Lower lobe of right lung (tissue), 2 donors: ENCODE results near the gene PSD2. TPM values are rescaled to one million over a fixed set of nuclear protein-coding genes. Genes with fewer than 3 reads are reported as not detected.

Experiments
- ATAC-seq, 2 donors: fragments of 200-7000 bp; cut with Tn5 transposase; one replicate each; pipeline ENCODE4 v1.9.1; 2020 to 2022; ENCODE audit warnings: mild to moderate bottlenecking in 2 of 2, moderate library complexity in 2 of 2
- DNase-seq: peaks from one replicate; pipeline ENCODE4 v3.0.0-alpha.2; 2020
- H3K27ac ChIP-seq: fragments of 200-600 bp; one replicate; pipeline ENCODE4 v1.8.0; 2022
- H3K27me3 ChIP-seq: fragments of 200-600 bp; one replicate; pipeline ENCODE4 v1.8.0; 2022; ENCODE audit warnings: low read depth
- H3K36me3 ChIP-seq: fragments of 200-600 bp; one replicate; pipeline ENCODE4 v1.8.0; 2022; ENCODE audit warnings: mild to moderate bottlenecking
- H3K4me1 ChIP-seq: fragments of 200-600 bp; one replicate; pipeline ENCODE4 v1.8.0; 2022
- H3K4me3 ChIP-seq: fragments of 200-600 bp; one replicate; pipeline ENCODE4 v1.8.0; 2022; ENCODE audit warnings: mild to moderate bottlenecking
- H3K9me3 ChIP-seq: fragments of 200-600 bp; one replicate; pipeline ENCODE4 v1.8.0; 2022
- CTCF ChIP-seq: fragments of 200-600 bp; IDR thresholded peaks from one replicate; pipeline ENCODE4 v1.8.0; 2022; ENCODE audit warnings: antibody characterized with exemption, mild to moderate bottlenecking
- intact Hi-C: fragments of 100-400 bp; cut with DNase I; formaldehyde crosslinking; loops from one replicate; pipeline ENCODE4 v1.11.0; 2022
- total RNA-seq: library from RNA; stranded (reverse); fragmentation: NEBNext Ultra II Directional; extraction: Animal tissue kit (Norgen Biotek cat#: 25700); gene quantifications from one replicate; pipeline ENCODE4 v1.2.1, GENCODE V29; 2021
- donor health status: DM: no; HTN: yes; CAD: no; lungs with severe emphysema.

PSD2 gene
- total RNA-seq, 1 donor from 2014 or later, result not detected

DNA sequence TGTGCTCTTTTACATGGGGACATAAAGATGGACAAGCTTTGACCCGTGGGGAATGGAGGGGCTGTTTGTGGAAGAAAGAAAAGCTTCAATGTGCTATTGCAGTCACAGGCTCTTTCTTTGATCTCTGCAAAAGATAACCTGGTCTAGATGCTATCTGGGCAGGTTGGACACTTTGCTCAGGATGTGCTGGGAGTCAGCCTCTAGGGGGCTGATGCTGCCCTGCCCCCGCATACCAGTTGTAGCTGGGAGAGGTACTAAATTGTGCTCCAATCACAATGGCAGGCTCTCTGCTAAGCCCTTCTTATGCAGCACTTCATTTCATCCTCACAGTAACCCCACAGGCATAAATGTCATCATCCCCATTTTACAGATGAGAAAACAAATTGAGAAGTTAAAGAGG is 67.2 kb downstream of the PSD2 start:
- Histone ChIP-seq H3K36me3 (no peaks in the 10 kb centered on the region), H3K4me1 (peaks cover 20% of the 10 kb centered on the region), H3K27me3 (peaks cover 4% of the 10 kb centered on the region), H3K27ac (no peak overlapping the region), H3K9me3 (no peaks in the 10 kb centered on the region), H3K4me3 (no peak overlapping the region)
- intact Hi-C loops, result no loop called here
- ATAC-seq (no peak), DNase-seq (no peak)
- no peak for TF ChIP-seq CTCF

DNA sequence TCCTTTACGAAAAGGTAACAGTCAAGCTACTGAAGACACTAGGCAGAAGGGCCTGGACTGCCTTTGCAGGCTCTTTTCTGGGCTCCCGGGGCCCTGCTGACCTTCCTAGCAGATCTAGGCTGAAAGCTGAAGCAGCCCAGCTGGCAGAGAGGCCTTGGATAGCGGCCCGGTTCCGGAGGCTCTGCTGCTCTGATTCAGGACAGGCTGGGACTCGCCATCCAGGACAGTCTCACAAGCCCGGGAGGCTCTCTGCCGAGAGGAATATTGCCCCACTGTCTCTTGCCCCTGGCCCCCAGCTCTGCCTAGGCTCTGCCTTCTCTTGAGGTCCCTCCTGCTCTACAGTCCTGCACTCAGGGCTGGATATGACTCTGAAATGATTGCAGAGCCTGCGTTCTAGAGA is 67.8 kb downstream of the PSD2 start:
- TF ChIP-seq CTCF, result no peak
- no peak for DNase-seq

GRCh38 chr5:139863855-139864558 is 68.4 kb downstream of the PSD2 start:
- Histone ChIP-seq H3K9me3 (no peaks in the 10 kb centered on the region), H3K4me1 (peaks cover 20% of the 10 kb centered on the region), H3K36me3 (no peaks in the 10 kb centered on the region), H3K27ac (peak overlapping the region; percentile 61), H3K4me3 (no peak overlapping the region), H3K27me3 (peaks cover 4% of the 10 kb centered on the region)
- peak; percentile 58 for DNase-seq
- peak; percentile 91 for TF ChIP-seq CTCF
- intact Hi-C loops, result no loop called here
- peak; percentile 76 to 81 for ATAC-seq

More for the DNA sequence above, 67.8 kb downstream of the PSD2 start:
- intact Hi-C loops, result no loop called here
- peaks cover 20% of the 10 kb centered on the region for H3K4me1 ChIP-seq
- peak; percentile 67 to 75 for ATAC-seq
- peak overlapping the region; percentile 61 for H3K27ac ChIP-seq
- peaks cover 4% of the 10 kb centered on the region for H3K27me3 ChIP-seq
- no peak overlapping the region for H3K4me3 ChIP-seq
- no peaks in the 10 kb centered on the region for H3K36me3 ChIP-seq
- H3K9me3 ChIP-seq, result no peaks in the 10 kb centered on the region

GRCh38 chr5:139864716-139865483 is 69.3 kb downstream of the PSD2 start:
- no peaks in the 10 kb centered on the region for H3K9me3 ChIP-seq
- TF ChIP-seq CTCF, result no peak
- peaks cover 20% of the 10 kb centered on the region for H3K4me1 ChIP-seq
- no peak overlapping the region for H3K4me3 ChIP-seq
- H3K27me3 ChIP-seq, result peaks cover 7% of the 10 kb centered on the region
- H3K27ac ChIP-seq, result no peak overlapping the region
- ATAC-seq (no peak), DNase-seq (no peak)
- no peaks in the 10 kb centered on the region for H3K36me3 ChIP-seq
- intact Hi-C loops, result no loop called here

DNA sequence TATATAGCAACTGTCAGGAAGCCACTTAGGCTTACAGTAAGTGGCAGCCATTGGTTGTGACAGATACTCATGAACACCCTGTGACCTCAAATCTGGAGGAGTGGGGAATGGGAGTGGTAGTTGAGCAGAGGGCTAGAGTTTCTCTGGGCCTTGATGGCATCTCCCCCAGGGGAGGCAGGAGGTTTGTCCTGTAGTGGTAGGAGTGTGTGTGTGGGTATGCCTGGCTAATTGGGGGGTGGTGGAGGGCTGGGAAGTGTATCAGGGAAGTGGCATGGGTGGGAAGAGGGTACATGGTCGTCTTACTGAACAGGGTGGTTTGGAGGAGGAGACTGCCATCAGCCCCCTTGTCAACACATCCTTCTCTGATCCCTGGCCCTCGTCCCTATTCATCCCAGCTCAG is 71.5 kb downstream of the PSD2 start:
- intact Hi-C loops, result no loop called here
- ATAC-seq (no peak), DNase-seq (no peak)
- no peaks in the 10 kb centered on the region for H3K9me3 ChIP-seq
- H3K4me1 ChIP-seq, result peaks cover 19% of the 10 kb centered on the region
- H3K36me3 ChIP-seq, result no peaks in the 10 kb centered on the region
- H3K27ac ChIP-seq, result no peak overlapping the region
- H3K4me3 ChIP-seq, result no peak overlapping the region
- no peak for TF ChIP-seq CTCF
- peaks cover 7% of the 10 kb centered on the region for H3K27me3 ChIP-seq
